ENCODE data around the gene PCNX2. TPM values are rescaled to one million over a fixed set of nuclear protein-coding genes. Genes with fewer than 3 reads are reported as not detected.
A peak's percentile ranks its signal among the peaks of the same experiment; 100 is the strongest.

PCNX2 gene
- total RNA-seq, 1 donor, result 56.8 TPM

- Histone ChIP-seq H3K79me2 (ENCODE audit: insufficient read depth, low read length) (no peaks in the 10 kb centered on the region), H3K4me3 (ENCODE audit: insufficient read depth, low read length) (no peak overlapping the region), H3K4me1 (ENCODE audit: insufficient read depth, low read length) (no peaks in the 10 kb centered on the region), H2AFZ (ENCODE audit: low read length) (no peak overlapping the region), H3K27me3 (ENCODE audit: insufficient read depth, low read length) (no peaks in the 10 kb centered on the region), H3K4me2 (ENCODE audit: insufficient read depth, low read length) (no peak overlapping the region), H3K27ac (ENCODE audit: low read depth, low read length) (no peak overlapping the region), H4K20me1 (ENCODE audit: insufficient read depth, low read length) (no peaks in the 10 kb centered on the region), H3K9me3 (ENCODE audit: low read depth, low read length) (no peaks in the 10 kb centered on the region), H3K36me3 (ENCODE audit: insufficient read depth, low read length) (peaks cover 6% of the 10 kb centered on the region)
- no peak for DNase-seq (ENCODE audit: insufficient read length, low spot score, missing footprints)
- peak; percentile 40 for TF ChIP-seq CTCF (IDR thresholded peaks at IDR 0.05; ENCODE audit: extremely low read depth, low read depth, low read length)
Measured at GRCh38 chr1:233172201-233172600, 123.3 kb downstream of the PCNX2 start.

DNA sequence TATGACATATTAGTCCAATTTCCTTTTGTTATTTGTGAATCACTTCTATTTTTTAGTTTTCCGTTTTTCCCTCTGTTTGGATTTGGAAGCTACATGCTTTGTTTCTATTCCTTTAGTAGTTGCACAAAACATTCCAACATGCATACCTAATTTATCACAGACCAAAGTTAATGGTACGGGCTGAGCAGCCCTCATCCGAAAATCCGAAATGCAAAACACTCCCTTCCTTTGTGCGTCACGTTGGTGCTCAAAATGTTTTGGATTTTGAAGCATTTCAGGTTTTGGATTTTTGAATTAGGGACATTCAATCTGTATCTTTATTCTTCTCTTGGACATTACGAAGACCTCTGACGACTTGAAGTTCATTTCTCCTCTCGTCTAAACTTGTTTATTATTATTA lies 124.8 kb downstream of the PCNX2 start:
- no peaks in the 10 kb centered on the region for H4K20me1 ChIP-seq (ENCODE audit: insufficient read depth, low read length)

GRCh38 chr1:233168384-233168783 lies 127.1 kb downstream of the PCNX2 start:
- no peak overlapping the region for H3K27ac ChIP-seq (ENCODE audit: low read depth, low read length)
- H3K4me1 ChIP-seq (ENCODE audit: insufficient read depth, low read length), result no peaks in the 10 kb centered on the region
- H3K4me2 ChIP-seq (ENCODE audit: insufficient read depth, low read length), result no peak overlapping the region
- H4K20me1 ChIP-seq (ENCODE audit: insufficient read depth, low read length), result no peaks in the 10 kb centered on the region
- no peak overlapping the region for H3K4me3 ChIP-seq (ENCODE audit: insufficient read depth, low read length)
- H3K27me3 ChIP-seq (ENCODE audit: insufficient read depth, low read length), result no peaks in the 10 kb centered on the region
- no peaks in the 10 kb centered on the region for H3K9me3 ChIP-seq (ENCODE audit: low read depth, low read length)
- H2AFZ ChIP-seq (ENCODE audit: low read length), result no peak overlapping the region
- no peak for TF ChIP-seq CTCF (IDR thresholded peaks at IDR 0.05; ENCODE audit: extremely low read depth, low read depth, low read length)
- peaks cover 2% of the 10 kb centered on the region for H3K36me3 ChIP-seq (ENCODE audit: insufficient read depth, low read length)
- no peaks in the 10 kb centered on the region for H3K79me2 ChIP-seq (ENCODE audit: insufficient read depth, low read length)
- no peak for DNase-seq (ENCODE audit: insufficient read length, low spot score, missing footprints)

More for the DNA sequence above, 124.8 kb downstream of the PCNX2 start:
- TF ChIP-seq CTCF (IDR thresholded peaks at IDR 0.05; ENCODE audit: extremely low read depth, low read depth, low read length), result no peak
- no peaks in the 10 kb centered on the region for H3K79me2 ChIP-seq (ENCODE audit: insufficient read depth, low read length)
- H3K27me3 ChIP-seq (ENCODE audit: insufficient read depth, low read length), result no peaks in the 10 kb centered on the region
- DNase-seq (ENCODE audit: insufficient read length, low spot score, missing footprints), result no peak
- peaks cover 2% of the 10 kb centered on the region for H3K36me3 ChIP-seq (ENCODE audit: insufficient read depth, low read length)
- no peak overlapping the region for H3K4me2 ChIP-seq (ENCODE audit: insufficient read depth, low read length)
- no peak overlapping the region for H3K27ac ChIP-seq (ENCODE audit: low read depth, low read length)
- H3K4me3 ChIP-seq (ENCODE audit: insufficient read depth, low read length), result no peak overlapping the region
- no peak overlapping the region for H2AFZ ChIP-seq (ENCODE audit: low read length)
- no peaks in the 10 kb centered on the region for H3K9me3 ChIP-seq (ENCODE audit: low read depth, low read length)
- no peaks in the 10 kb centered on the region for H3K4me1 ChIP-seq (ENCODE audit: insufficient read depth, low read length)

DNA sequence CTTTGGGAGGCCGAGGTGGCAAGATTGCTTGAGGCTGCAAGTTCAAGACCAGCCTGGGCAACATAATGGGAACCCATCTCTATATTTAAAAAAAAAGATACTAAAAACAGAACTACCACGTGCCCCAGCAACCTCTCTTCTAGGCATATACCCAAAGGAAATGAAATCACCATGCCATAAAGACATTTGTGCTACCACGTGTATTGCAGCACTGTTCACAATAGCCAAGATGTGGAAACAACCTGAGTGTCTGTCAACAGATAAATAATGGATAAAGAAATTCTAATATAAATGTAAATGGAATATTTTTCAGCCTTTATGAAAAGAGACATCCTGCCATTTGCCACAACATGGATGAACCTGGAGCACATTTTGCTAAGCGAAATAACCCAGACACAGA lies 128.6 kb downstream of the PCNX2 start:
- H3K27ac ChIP-seq (ENCODE audit: low read depth, low read length), result no peak overlapping the region
- no peak for DNase-seq (ENCODE audit: insufficient read length, low spot score, missing footprints)
- H4K20me1 ChIP-seq (ENCODE audit: insufficient read depth, low read length), result no peaks in the 10 kb centered on the region
- no peaks in the 10 kb centered on the region for H3K4me1 ChIP-seq (ENCODE audit: insufficient read depth, low read length)
- H3K9me3 ChIP-seq (ENCODE audit: low read depth, low read length), result no peaks in the 10 kb centered on the region
- H3K36me3 ChIP-seq (ENCODE audit: insufficient read depth, low read length), result peaks cover 2% of the 10 kb centered on the region
- H2AFZ ChIP-seq (ENCODE audit: low read length), result no peak overlapping the region
- no peaks in the 10 kb centered on the region for H3K27me3 ChIP-seq (ENCODE audit: insufficient read depth, low read length)
- no peaks in the 10 kb centered on the region for H3K79me2 ChIP-seq (ENCODE audit: insufficient read depth, low read length)
- no peak overlapping the region for H3K4me3 ChIP-seq (ENCODE audit: insufficient read depth, low read length)
- no peak for TF ChIP-seq CTCF (IDR thresholded peaks at IDR 0.05; ENCODE audit: extremely low read depth, low read depth, low read length)
- no peak overlapping the region for H3K4me2 ChIP-seq (ENCODE audit: insufficient read depth, low read length)
